H7 (cell line): ENCODE results near the gene CCL15. TPM values are rescaled to one million over a fixed set of nuclear protein-coding genes. Genes with fewer than 3 reads are reported as not detected.
"Not testable (repeated sequence)": the region's sequence is repeated elsewhere in the genome, so short reads cannot be mapped to it uniquely, and the experiment has no call there.

Experiments used
- DNase-seq: peaks from one replicate; pipeline ENCODE4 v3.0.0; 2012
- H3K27me3 ChIP-seq: 2 replicates; pipeline ENCODE4 v1.6.0; 2011; ENCODE audit warnings: mild to moderate bottlenecking, low read length; ENCODE audit not compliant: control insufficient read depth, insufficient read depth
- H3K36me3 ChIP-seq: replicated peaks from 2 replicates; pipeline ENCODE4 v1.5.1; 2011; ENCODE audit warnings: low read length; ENCODE audit not compliant: control insufficient read depth, insufficient read depth
- H3K4me3 ChIP-seq: 2 replicates; pipeline ENCODE4 v1.5.1; 2011; ENCODE audit warnings: low read depth, mild to moderate bottlenecking, control low read depth, low read length, moderate library complexity; ENCODE audit not compliant: insufficient read depth
- total RNA-seq: library from RNA; depleted of rRNA; stranded (reverse); fragments of >200 nt; shearing (Covaris generic); gene quantifications from 2 replicates; pipeline ENCODE4 v1.2.3, GENCODE V29; 2014; rRNA removed

Gene CCL15, protein sequence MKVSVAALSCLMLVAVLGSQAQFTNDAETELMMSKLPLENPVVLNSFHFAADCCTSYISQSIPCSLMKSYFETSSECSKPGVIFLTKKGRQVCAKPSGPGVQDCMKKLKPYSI
- total RNA-seq = not detected in 2 replicates

DNA sequence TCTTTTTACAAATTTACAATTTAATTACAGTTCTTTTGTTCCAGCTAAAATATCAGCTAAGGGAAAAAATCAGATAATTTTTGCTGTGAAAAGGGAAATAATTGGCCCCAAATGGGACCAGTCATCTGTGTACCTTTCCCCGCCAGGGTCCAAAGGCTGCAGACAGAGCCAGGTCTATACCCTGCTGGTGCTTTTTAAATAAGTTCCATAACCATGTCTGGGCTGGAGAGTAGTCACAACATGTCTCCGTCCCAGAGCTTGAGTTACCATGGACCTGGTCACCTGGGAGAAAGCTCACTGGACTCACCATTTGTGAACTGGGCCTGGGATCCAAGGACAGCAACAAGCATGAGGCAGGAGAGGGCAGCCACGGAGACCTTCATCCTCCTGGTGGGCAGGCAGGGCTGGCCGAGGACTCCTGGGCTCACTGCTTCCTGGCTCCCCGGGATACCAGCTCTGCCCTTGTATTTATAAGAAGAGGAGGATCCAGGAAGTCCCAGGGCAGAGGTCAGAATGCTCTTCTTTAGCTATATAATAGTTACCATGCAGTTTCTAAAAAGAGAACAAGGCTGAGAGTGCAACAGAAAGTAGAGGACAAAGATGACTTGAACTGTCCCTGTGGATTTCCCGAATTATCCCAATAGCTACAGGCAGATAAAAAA, at the start of gene CCL15:
CCL15 (minus strand) TSS at position 444 of the 662 bp plus-strand sequence; CDS start at position 383, 61 bp downstream.
- no peaks in the 10 kb centered on the region for H3K27me3 ChIP-seq
- H3K4me3 ChIP-seq = no peak within 1 kb of the TSS
- no peaks in the 10 kb centered on the region for H3K36me3 ChIP-seq
- DNase-seq = no peak

- Histone ChIP-seq H3K27me3 (no peaks in the 10 kb centered on the region), H3K36me3 (no peaks in the 10 kb centered on the region), H3K4me3 (no peak overlapping the region)
- no peak for DNase-seq
Measured at GRCh38 chr17:36049643-36050042, 48.3 kb upstream of the CCL15 start.

- Histone ChIP-seq H3K4me3 (no peak overlapping the region), H3K27me3 (no peaks in the 10 kb centered on the region), H3K36me3 (no peaks in the 10 kb centered on the region)
- DNase-seq = no peak
Measured at GRCh38 chr17:36048066-36048465, 46.7 kb upstream of the CCL15 start.

DNA sequence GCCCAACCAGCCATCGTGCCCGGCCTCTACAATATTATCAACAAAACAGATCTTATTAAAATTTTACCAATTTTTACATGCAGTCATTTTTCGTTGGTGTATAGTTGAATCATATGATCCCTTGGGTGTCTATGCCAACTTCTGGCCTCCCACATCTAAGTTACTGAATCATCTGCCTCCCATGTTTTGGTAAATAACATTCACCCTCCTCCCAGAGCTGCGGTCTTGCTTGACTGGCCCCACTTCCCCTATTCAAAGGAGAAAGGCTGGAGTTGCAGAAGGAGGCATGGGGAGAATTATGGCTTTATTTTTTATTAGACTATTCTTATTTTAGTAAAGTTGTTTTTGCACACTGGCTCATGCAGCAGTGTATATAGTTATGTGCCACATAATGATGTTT, 34.9 kb upstream of the CCL15 start:
- no peak for DNase-seq
- Histone ChIP-seq H3K27me3 (no peaks in the 10 kb centered on the region), H3K36me3 (no peaks in the 10 kb centered on the region), H3K4me3 (no peak overlapping the region)

- Histone ChIP-seq H3K27me3 (no peaks in the 10 kb centered on the region), H3K4me3 (no peak overlapping the region), H3K36me3 (no peaks in the 10 kb centered on the region)
- no peak for DNase-seq
Measured at GRCh38 chr17:36034127-36034526, 32.8 kb upstream of the CCL15 start.

GRCh38 chr17:36030956-36031355, 29.6 kb upstream of the CCL15 start:
- DNase-seq = no peak
- Histone ChIP-seq H3K36me3 (no peaks in the 10 kb centered on the region), H3K27me3 (no peaks in the 10 kb centered on the region), H3K4me3 (no peak overlapping the region)

GRCh38 chr17:36027761-36028160, 26.4 kb upstream of the CCL15 start:
- no peak for DNase-seq
- Histone ChIP-seq H3K36me3 (no peaks in the 10 kb centered on the region), H3K4me3 (no peak overlapping the region), H3K27me3 (no peaks in the 10 kb centered on the region)

GRCh38 chr17:36024106-36024869, 22.9 kb upstream of the CCL15 start:
- Histone ChIP-seq H3K27me3 (no peaks in the 10 kb centered on the region), H3K36me3 (no peaks in the 10 kb centered on the region), H3K4me3 (no peak overlapping the region)
- no peak for DNase-seq

GRCh38 chr17:36019423-36019822, 18.1 kb upstream of the CCL15 start:
- Histone ChIP-seq H3K36me3 (no peaks in the 10 kb centered on the region), H3K4me3 (no peak overlapping the region), H3K27me3 (no peaks in the 10 kb centered on the region)
- DNase-seq = no peak

GRCh38 chr17:36017799-36018198, 16.4 kb upstream of the CCL15 start, which contains the start of gene CCL23:
CCL23 (minus strand) TSS chr17:36017972; CDS start chr17:36017897, 75 bp downstream.
- DNase-seq = no peak
- Histone ChIP-seq H3K4me3 (no peak within 1 kb of the TSS), H3K36me3 (no peaks in the 10 kb centered on the region), H3K27me3 (no peaks in the 10 kb centered on the region)

- DNase-seq = no peak
- Histone ChIP-seq H3K27me3 (no peaks in the 10 kb centered on the region), H3K36me3 (no peaks in the 10 kb centered on the region), H3K4me3 (no peak overlapping the region)
Measured at GRCh38 chr17:36016555-36016954, 15.2 kb upstream of the CCL15 start.

DNA sequence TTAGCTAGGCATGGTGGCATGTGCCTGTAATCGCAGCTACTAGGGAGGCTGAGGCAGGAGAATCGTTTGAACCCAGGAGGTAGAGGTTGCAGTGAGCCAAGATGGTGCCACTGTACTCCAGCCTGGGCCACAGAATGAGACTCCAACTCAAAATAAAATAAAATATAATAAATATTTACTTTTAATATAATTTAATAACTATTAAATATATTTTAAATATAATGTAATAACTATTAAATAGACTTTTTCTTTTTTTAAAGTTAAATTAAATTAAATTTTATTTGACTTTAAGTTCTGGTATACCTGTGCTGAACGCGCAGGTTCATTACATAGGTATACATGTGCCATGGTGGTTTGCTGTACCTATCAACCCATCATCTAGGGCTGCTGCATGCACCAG, 14.5 kb upstream of the CCL15 start:
- H3K4me3 ChIP-seq, H3K27me3 ChIP-seq, H3K36me3 ChIP-seq, DNase-seq: not testable (repeated sequence)

GRCh38 chr17:36014946-36015345, 13.6 kb upstream of the CCL15 start:
- no peak for DNase-seq
- Histone ChIP-seq H3K27me3 (no peaks in the 10 kb centered on the region), H3K4me3 (no peak overlapping the region), H3K36me3 (no peaks in the 10 kb centered on the region)

DNA sequence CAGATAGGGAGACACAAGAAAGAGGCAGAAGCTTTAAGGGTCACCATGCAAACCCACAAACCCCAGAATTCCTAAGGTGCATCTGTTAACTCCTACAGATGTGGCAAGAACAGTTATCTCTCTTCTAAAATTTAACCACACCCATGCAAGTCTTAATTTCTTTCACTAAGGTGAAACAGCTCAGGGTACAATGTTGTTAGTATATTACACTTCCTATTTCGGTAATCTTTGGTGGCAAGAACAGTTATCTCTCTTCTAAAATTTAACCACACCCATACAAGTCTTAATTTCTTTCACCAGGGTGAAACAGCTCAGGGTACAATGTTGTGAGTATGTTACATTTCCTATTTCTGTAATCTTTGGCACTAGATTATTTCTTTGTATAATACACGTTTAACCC, 9.8 kb upstream of the CCL15 start:
- H3K27me3 ChIP-seq = no peaks in the 10 kb centered on the region
- no peak overlapping the region for H3K4me3 ChIP-seq
- no peaks in the 10 kb centered on the region for H3K36me3 ChIP-seq
- no peak for DNase-seq

GRCh38 chr17:36008998-36009665, 7.8 kb upstream of the CCL15 start:
- DNase-seq = peak; percentile 41
- no peaks in the 10 kb centered on the region for H3K27me3 ChIP-seq
- H3K36me3 ChIP-seq = no peaks in the 10 kb centered on the region
- H3K4me3 ChIP-seq = no peak overlapping the region
